ENCODE data around the gene SLC25A44. TPM values are rescaled to one million over a fixed set of nuclear protein-coding genes. Genes with fewer than 3 reads are reported as not detected.

SLC25A44 gene
- total RNA-seq, 1 donor from 2014 or later, result 21.3 TPM

DNA sequence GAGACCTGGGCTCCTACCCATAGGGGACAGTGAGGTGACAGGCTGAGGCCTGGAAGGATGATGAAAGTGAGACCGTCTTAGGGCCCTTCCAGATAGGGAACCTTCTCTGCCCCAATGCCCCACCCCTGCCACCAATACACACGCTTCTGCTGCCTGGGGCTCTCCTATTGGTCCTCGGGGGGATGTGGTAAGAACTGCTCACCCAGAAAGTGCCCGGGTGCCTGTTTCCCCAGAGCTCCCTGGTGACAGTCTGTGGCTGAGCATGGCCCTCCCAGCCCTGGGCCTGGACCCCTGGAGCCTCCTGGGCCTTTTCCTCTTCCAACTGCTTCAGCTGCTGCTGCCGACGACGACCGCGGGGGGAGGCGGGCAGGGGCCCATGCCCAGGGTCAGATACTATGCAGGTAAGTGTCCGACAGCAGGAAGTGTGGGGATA is 39.6 kb upstream of the SLC25A44 start:
- no peak for FAIRE-seq

DNA sequence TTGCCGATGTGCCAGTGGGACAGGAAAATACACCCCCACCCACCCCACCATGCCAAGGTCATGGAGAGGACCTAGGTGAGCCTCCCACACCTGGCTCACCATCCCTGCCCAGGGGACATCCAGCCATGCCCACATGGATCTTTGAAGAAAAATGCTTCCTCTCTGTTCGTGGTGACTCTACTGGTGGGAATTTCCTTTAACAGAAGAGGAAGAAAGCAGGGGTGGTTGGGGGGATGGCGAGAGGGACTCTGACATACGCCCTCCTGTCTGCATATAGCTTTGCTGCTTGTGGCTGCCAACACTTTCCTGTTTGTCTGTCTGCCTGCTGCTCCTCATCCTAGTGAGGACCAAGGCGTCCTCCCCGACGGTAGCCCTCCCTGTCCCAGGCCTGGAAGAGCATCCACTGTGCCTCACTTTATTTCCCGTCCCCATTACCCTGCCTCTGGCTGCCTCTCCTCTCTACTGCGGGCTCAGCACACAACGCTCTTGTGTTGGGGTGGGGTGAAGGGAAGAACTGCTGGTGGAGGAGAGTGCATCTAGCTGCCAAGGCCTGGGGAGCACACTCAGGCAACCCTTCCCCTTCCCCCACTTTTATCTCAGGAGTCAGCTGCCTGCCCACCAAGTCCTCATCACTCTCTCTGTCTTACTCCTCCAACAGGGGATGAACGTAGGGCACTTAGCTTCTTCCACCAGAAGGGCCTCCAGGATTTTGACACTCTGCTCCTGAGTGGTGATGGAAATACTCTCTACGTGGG is 38.0 kb upstream of the SLC25A44 start:
- H3K27ac ChIP-seq (ENCODE audit: low read depth, low read length), result no peak overlapping the region
- H3K79me2 ChIP-seq (ENCODE audit: insufficient read depth, low read length), result no peaks in the 10 kb centered on the region
- no peaks in the 10 kb centered on the region for H3K36me3 ChIP-seq (ENCODE audit: insufficient read depth, low read length)
- peaks cover 11% of the 10 kb centered on the region for H3K4me1 ChIP-seq (ENCODE audit: insufficient read depth, low read length)
- no peak overlapping the region for H3K9ac ChIP-seq (ENCODE audit: low read length)
- no peak for DNase-seq (ENCODE audit: low read depth)
- no peak overlapping the region for H3K4me3 ChIP-seq (ENCODE audit: insufficient read depth, low read depth, low read length)
- TF ChIP-seq, protein P1, sequence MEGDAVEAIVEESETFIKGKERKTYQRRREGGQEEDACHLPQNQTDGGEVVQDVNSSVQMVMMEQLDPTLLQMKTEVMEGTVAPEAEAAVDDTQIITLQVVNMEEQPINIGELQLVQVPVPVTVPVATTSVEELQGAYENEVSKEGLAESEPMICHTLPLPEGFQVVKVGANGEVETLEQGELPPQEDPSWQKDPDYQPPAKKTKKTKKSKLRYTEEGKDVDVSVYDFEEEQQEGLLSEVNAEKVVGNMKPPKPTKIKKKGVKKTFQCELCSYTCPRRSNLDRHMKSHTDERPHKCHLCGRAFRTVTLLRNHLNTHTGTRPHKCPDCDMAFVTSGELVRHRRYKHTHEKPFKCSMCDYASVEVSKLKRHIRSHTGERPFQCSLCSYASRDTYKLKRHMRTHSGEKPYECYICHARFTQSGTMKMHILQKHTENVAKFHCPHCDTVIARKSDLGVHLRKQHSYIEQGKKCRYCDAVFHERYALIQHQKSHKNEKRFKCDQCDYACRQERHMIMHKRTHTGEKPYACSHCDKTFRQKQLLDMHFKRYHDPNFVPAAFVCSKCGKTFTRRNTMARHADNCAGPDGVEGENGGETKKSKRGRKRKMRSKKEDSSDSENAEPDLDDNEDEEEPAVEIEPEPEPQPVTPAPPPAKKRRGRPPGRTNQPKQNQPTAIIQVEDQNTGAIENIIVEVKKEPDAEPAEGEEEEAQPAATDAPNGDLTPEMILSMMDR (IDR thresholded peaks at IDR 0.05; ENCODE audit: insufficient read depth, low read depth, low read length), result no peak
- TF ChIP-seq EZH2 (IDR thresholded peaks at IDR 0.05; ENCODE audit: insufficient read depth, low read length), result no peak
- H2AFZ ChIP-seq (ENCODE audit: low read depth, low read length), result peak overlapping the region; percentile 15
- no peaks in the 10 kb centered on the region for H4K20me1 ChIP-seq (ENCODE audit: insufficient read depth, low read length)
- Mint-ChIP-seq H3K36me3 (ENCODE audit: low read depth, unreplicated experiment) (no peaks in the 10 kb centered on the region), H3K4me3 (ENCODE audit: unreplicated experiment) (no peak overlapping the region), H3K27me3 (ENCODE audit: low read depth, unreplicated experiment) (peaks cover 24% of the 10 kb centered on the region), H3K4me1 (ENCODE audit: low read depth, unreplicated experiment) (peaks cover 5% of the 10 kb centered on the region), H3K9me3 (ENCODE audit: unreplicated experiment) (no peaks in the 10 kb centered on the region), H3K27ac (ENCODE audit: unreplicated experiment) (no peak overlapping the region)
- H3K27me3 ChIP-seq (ENCODE audit: insufficient read depth, low read length), result peaks cover 3% of the 10 kb centered on the region
- H3K9me3 ChIP-seq (ENCODE audit: insufficient read depth, low read depth, low read length), result no peaks in the 10 kb centered on the region
- no peak for FAIRE-seq
- H3K4me2 ChIP-seq (ENCODE audit: low read length), result no peak overlapping the region

More for the DNA sequence above, 39.6 kb upstream of the SLC25A44 start:
- peaks cover 14% of the 10 kb centered on the region for H3K27me3 ChIP-seq (ENCODE audit: insufficient read depth, low read length)
- H3K4me2 ChIP-seq (ENCODE audit: low read length), result no peak overlapping the region
- no peak for DNase-seq (ENCODE audit: low read depth)
- no peaks in the 10 kb centered on the region for H3K36me3 ChIP-seq (ENCODE audit: insufficient read depth, low read length)
- no peak overlapping the region for H3K9ac ChIP-seq (ENCODE audit: low read length)
- Mint-ChIP-seq H3K27me3 (ENCODE audit: low read depth, unreplicated experiment) (peaks cover 31% of the 10 kb centered on the region), H3K4me3 (ENCODE audit: unreplicated experiment) (no peak overlapping the region), H3K9me3 (ENCODE audit: unreplicated experiment) (no peaks in the 10 kb centered on the region), H3K36me3 (ENCODE audit: low read depth, unreplicated experiment) (no peaks in the 10 kb centered on the region), H3K4me1 (ENCODE audit: low read depth, unreplicated experiment) (peaks cover 5% of the 10 kb centered on the region), H3K27ac (ENCODE audit: unreplicated experiment) (peak overlapping the region; percentile 41)
- no peaks in the 10 kb centered on the region for H4K20me1 ChIP-seq (ENCODE audit: insufficient read depth, low read length)
- no peak overlapping the region for H3K27ac ChIP-seq (ENCODE audit: low read depth, low read length)
- H3K9me3 ChIP-seq (ENCODE audit: insufficient read depth, low read depth, low read length), result no peaks in the 10 kb centered on the region
- H2AFZ ChIP-seq (ENCODE audit: low read depth, low read length), result no peak overlapping the region
- H3K79me2 ChIP-seq (ENCODE audit: insufficient read depth, low read length), result no peaks in the 10 kb centered on the region
- H3K4me3 ChIP-seq (ENCODE audit: insufficient read depth, low read depth, low read length), result no peak overlapping the region
- TF ChIP-seq, protein P1 (IDR thresholded peaks at IDR 0.05; ENCODE audit: insufficient read depth, low read depth, low read length), result no peak
- no peak for TF ChIP-seq EZH2 (IDR thresholded peaks at IDR 0.05; ENCODE audit: insufficient read depth, low read length)
- H3K4me1 ChIP-seq (ENCODE audit: insufficient read depth, low read length), result peaks cover 3% of the 10 kb centered on the region

DNA sequence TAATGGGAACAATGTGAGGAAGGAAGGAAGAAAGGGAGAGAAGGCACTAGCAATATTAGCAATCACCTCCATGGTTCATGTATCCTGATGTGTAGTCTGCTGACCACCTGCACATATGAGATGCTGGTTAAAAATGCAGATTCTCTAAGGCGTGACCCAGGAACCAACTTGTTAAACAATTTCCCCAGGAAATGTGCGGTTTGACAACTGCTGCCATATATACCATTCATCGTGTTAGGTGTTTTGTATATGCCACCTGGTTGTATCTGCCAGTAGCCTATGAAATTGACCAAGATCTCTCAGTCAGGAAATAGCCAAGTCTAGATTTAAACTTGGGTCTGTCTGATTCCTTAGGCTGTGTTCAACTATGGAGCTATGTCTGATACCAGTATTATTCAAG is 36.4 kb upstream of the SLC25A44 start:
- H3K79me2 ChIP-seq (ENCODE audit: insufficient read depth, low read length), result no peaks in the 10 kb centered on the region
- DNase-seq (ENCODE audit: low read depth) (no peak), FAIRE-seq (no peak)
- Mint-ChIP-seq H3K36me3 (ENCODE audit: low read depth, unreplicated experiment) (no peaks in the 10 kb centered on the region), H3K27me3 (ENCODE audit: low read depth, unreplicated experiment) (peaks cover 20% of the 10 kb centered on the region), H3K4me1 (ENCODE audit: low read depth, unreplicated experiment) (peaks cover 5% of the 10 kb centered on the region), H3K27ac (ENCODE audit: unreplicated experiment) (no peak overlapping the region), H3K4me3 (ENCODE audit: unreplicated experiment) (no peak overlapping the region), H3K9me3 (ENCODE audit: unreplicated experiment) (no peaks in the 10 kb centered on the region)
- no peaks in the 10 kb centered on the region for H3K9me3 ChIP-seq (ENCODE audit: insufficient read depth, low read depth, low read length)
- TF ChIP-seq, protein P1 (IDR thresholded peaks at IDR 0.05; ENCODE audit: insufficient read depth, low read depth, low read length), result no peak
- TF ChIP-seq EZH2 (IDR thresholded peaks at IDR 0.05; ENCODE audit: insufficient read depth, low read length), result no peak
- H3K4me1 ChIP-seq (ENCODE audit: insufficient read depth, low read length), result peaks cover 11% of the 10 kb centered on the region
- no peak overlapping the region for H3K4me2 ChIP-seq (ENCODE audit: low read length)
- no peaks in the 10 kb centered on the region for H4K20me1 ChIP-seq (ENCODE audit: insufficient read depth, low read length)
- no peak overlapping the region for H2AFZ ChIP-seq (ENCODE audit: low read depth, low read length)
- peaks cover 3% of the 10 kb centered on the region for H3K27me3 ChIP-seq (ENCODE audit: insufficient read depth, low read length)
- H3K4me3 ChIP-seq (ENCODE audit: insufficient read depth, low read depth, low read length), result no peak overlapping the region
- no peak overlapping the region for H3K27ac ChIP-seq (ENCODE audit: low read depth, low read length)
- H3K36me3 ChIP-seq (ENCODE audit: insufficient read depth, low read length), result no peaks in the 10 kb centered on the region
- no peak overlapping the region for H3K9ac ChIP-seq (ENCODE audit: low read length)

Data from astrocyte (in vitro differentiated cells and primary cell).